BLaER1 treated with 17β-estradiol and CSF1 and Interleukin-3, amounts not matched to agents 10 nM and 100 nM (cell line): Measurements from ENCODE around the gene HCFC2.
A peak's percentile ranks its signal among the peaks of the same experiment; 100 is the strongest.

Experiments
- H3K27ac ChIP-seq, 11 experiments: shearing (Covaris generic); formaldehyde crosslinking; 2 replicates each; pipeline ENCODE4 v1.8.1; 2022
- H3K27me3 ChIP-seq, 11 experiments: shearing (Covaris generic); formaldehyde crosslinking; 2 replicates each; pipeline ENCODE4 v1.8.1; 2022
- H3K36me3 ChIP-seq, 11 experiments: shearing (Covaris generic); formaldehyde crosslinking; 2 replicates each; pipeline ENCODE4 v1.8.1; 2022
- H3K4me1 ChIP-seq, 10 experiments: shearing (Covaris generic); formaldehyde crosslinking; 2 replicates each; pipeline ENCODE4 v1.8.1; 2022
- H3K4me2 ChIP-seq, 11 experiments: shearing (Covaris generic); formaldehyde crosslinking; 2 replicates each; pipeline ENCODE4 v1.8.1; 2022
- H3K4me3 ChIP-seq, 10 experiments: shearing (Covaris generic); formaldehyde crosslinking; 2 replicates each; pipeline ENCODE4 v1.8.1; 2022
- H3K9ac ChIP-seq, 11 experiments: shearing (Covaris generic); formaldehyde crosslinking; 2 replicates each; pipeline ENCODE4 v1.8.1; 2022
- H3K9me3 ChIP-seq, 11 experiments: shearing (Covaris generic); formaldehyde crosslinking; replicated peaks in 1 of 11; 2 replicates each; pipeline ENCODE4 v1.8.1; 2022
- H4K20me1 ChIP-seq, 11 experiments: shearing (Covaris generic); formaldehyde crosslinking; 2 replicates each; pipeline ENCODE4 v1.8.1; 2022
- Cebpa-rat ChIP-seq, 11 experiments: shearing (Covaris generic); IDR thresholded peaks; 2 replicates each; pipeline ENCODE4 v1.8.1; 2022

The HCFC2 gene

DNA sequence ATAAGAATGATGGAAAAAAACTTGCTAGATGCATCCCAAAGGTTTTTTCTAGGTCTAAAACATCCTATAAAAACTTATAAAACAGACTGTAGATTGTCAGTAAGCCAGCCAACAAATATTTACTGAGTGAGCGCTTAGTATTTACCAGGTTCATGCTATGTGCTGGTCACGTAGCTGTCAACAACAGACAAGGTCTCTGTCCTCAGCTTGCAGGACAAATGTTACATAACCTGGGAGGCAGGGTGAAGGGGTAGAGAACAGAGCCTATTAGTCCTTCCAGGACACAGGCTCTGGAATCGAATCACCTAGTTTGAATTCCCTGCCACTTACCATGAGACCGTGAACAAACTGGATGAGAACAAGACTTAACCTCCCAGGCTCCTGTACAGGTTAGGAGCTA lies 67.3 kb downstream of the HCFC2 start:
- H3K36me3 ChIP-seq = peaks cover 63 to 84% (median 79%) of the 10 kb centered on the region in 11 experiments
- H3K27me3 ChIP-seq = no peaks in the 10 kb centered on the region
- H3K4me3 ChIP-seq = no peak overlapping the region
- TF ChIP-seq Cebpa-rat (IDR thresholded peaks at IDR 0.05) = no peak
- no peak overlapping the region for H3K9ac ChIP-seq
- H3K9me3 ChIP-seq = no peaks in the 10 kb centered on the region
- H3K4me2 ChIP-seq = no peak overlapping the region
- no peak overlapping the region for H3K27ac ChIP-seq
- peaks cover 0 to 5% (median 0%) of the 10 kb centered on the region in 11 experiments; a peak in 4 of 22 replicates for H4K20me1 ChIP-seq
- H3K4me1 ChIP-seq = peaks cover 23 to 37% (median 31%) of the 10 kb centered on the region in 10 experiments

DNA sequence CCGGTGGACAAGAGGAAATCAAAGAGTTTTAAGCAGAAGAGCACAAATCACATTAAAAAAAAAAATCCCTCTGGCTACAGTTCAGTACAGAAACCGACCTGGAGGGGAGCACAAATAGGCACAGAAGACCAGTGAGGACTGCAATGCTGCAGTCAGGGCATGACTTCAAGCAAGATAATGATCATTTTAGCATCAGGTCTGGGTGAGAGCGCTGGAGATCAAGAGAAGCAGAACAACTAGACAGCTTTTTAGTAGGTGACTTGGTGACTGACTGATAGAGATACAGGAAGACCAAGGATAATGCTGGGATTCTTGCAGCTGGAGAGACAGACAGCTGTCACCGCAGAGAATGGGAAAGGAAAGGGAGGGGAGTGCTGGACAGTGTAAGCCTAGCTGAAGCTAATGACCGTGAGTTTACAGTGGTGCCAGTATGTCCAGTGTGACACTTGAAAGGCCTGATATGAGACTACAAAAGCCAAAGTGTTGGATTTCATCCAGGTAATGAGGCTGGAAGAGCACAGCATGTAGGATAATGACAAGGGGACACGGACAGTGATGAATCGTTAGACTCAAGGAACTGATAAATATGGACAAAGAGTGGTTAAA lies 68.1 kb downstream of the HCFC2 start:
- H3K4me1 ChIP-seq = peaks cover 26 to 40% (median 34%) of the 10 kb centered on the region in 10 experiments
- peaks cover 0 to 5% (median 0%) of the 10 kb centered on the region in 11 experiments; a peak in 4 of 22 replicates for H4K20me1 ChIP-seq
- no peak overlapping the region for H3K27ac ChIP-seq
- H3K36me3 ChIP-seq = peaks cover 54 to 76% (median 70%) of the 10 kb centered on the region in 11 experiments
- no peak for TF ChIP-seq Cebpa-rat (IDR thresholded peaks at IDR 0.05)
- no peak overlapping the region for H3K4me2 ChIP-seq
- no peaks in the 10 kb centered on the region for H3K9me3 ChIP-seq
- no peak overlapping the region for H3K4me3 ChIP-seq
- no peak overlapping the region for H3K9ac ChIP-seq
- H3K27me3 ChIP-seq = no peaks in the 10 kb centered on the region

GRCh38 chr12:104133321-104133720 lies 69.0 kb downstream of the HCFC2 start:
- Histone ChIP-seq H3K27me3 (no peaks in the 10 kb centered on the region), H3K4me1 (peaks cover 27 to 41% (median 35%) of the 10 kb centered on the region in 10 experiments), H3K4me3 (no peak overlapping the region), H3K36me3 (peaks cover 48 to 67% (median 62%) of the 10 kb centered on the region in 11 experiments), H3K4me2 (0 out of 22 replicates have a peak overlapping the region, but pooled peaks of 2 of the 11 experiments have one; percentile 10 to 15), H3K9ac (no peak overlapping the region), H4K20me1 (peaks cover 0 to 5% (median 0%) of the 10 kb centered on the region in 11 experiments; a peak in 4 of 22 replicates), H3K9me3 (no peaks in the 10 kb centered on the region), H3K27ac (peak overlapping the region in 1 of 11 experiments; percentile 9; a peak in 1 of 22 replicates)
- TF ChIP-seq Cebpa-rat (IDR thresholded peaks at IDR 0.05) = no peak

GRCh38 chr12:104133866-104134265 lies 69.5 kb downstream of the HCFC2 start:
- Histone ChIP-seq H4K20me1 (peaks cover 0 to 5% (median 0%) of the 10 kb centered on the region in 11 experiments; a peak in 4 of 22 replicates), H3K36me3 (peaks cover 42 to 62% (median 56%) of the 10 kb centered on the region in 11 experiments), H3K4me2 (peak overlapping the region in 2 of 11 experiments; percentile 10 to 92; a peak in 1 of 22 replicates), H3K4me1 (peaks cover 32 to 46% (median 40%) of the 10 kb centered on the region in 10 experiments), H3K27me3 (no peaks in the 10 kb centered on the region), H3K9me3 (no peaks in the 10 kb centered on the region), H3K27ac (0 out of 22 replicates have a peak overlapping the region, but pooled peaks of 1 of the 11 experiments have one; percentile 9), H3K4me3 (no peak overlapping the region), H3K9ac (no peak overlapping the region)
- TF ChIP-seq Cebpa-rat (IDR thresholded peaks at IDR 0.05) = no peak

GRCh38 chr12:104134882-104135281 lies 70.6 kb downstream of the HCFC2 start:
- no peaks in the 10 kb centered on the region for H3K9me3 ChIP-seq
- peaks cover 34 to 48% (median 40%) of the 10 kb centered on the region in 10 experiments for H3K4me1 ChIP-seq
- peaks cover 32 to 52% (median 46%) of the 10 kb centered on the region in 11 experiments for H3K36me3 ChIP-seq
- H3K27ac ChIP-seq = no peak overlapping the region
- H3K4me2 ChIP-seq = peak overlapping the region; percentile 59 to 93 (median 85); a peak in 21 of 22 replicates
- H4K20me1 ChIP-seq = peaks cover 0 to 5% (median 0%) of the 10 kb centered on the region in 11 experiments; a peak in 3 of 22 replicates
- no peak for TF ChIP-seq Cebpa-rat (IDR thresholded peaks at IDR 0.05)
- no peaks in the 10 kb centered on the region for H3K27me3 ChIP-seq
- no peak overlapping the region for H3K4me3 ChIP-seq
- H3K9ac ChIP-seq = peak overlapping the region in 2 of 11 experiments; percentile 4 to 24; a peak in 1 of 22 replicates

- H3K9ac ChIP-seq = peak overlapping the region; percentile 96 to 100 (median 99); a peak in 21 of 22 replicates
- H3K9me3 ChIP-seq = no peaks in the 10 kb centered on the region
- H3K27me3 ChIP-seq = no peaks in the 10 kb centered on the region
- peaks cover 16 to 36% (median 30%) of the 10 kb centered on the region in 11 experiments; a peak in 21 of 22 replicates for H3K36me3 ChIP-seq
- peaks cover 0 to 5% (median 0%) of the 10 kb centered on the region in 11 experiments; a peak in 2 of 22 replicates for H4K20me1 ChIP-seq
- H3K27ac ChIP-seq = peak overlapping the region in 10 of 11 experiments; percentile 95 to 100 (median 99); a peak in 21 of 22 replicates
- peak overlapping the region; percentile 82 to 97 (median 86) for H3K4me3 ChIP-seq
- no peak for TF ChIP-seq Cebpa-rat (IDR thresholded peaks at IDR 0.05)
- H3K4me1 ChIP-seq = peaks cover 34 to 48% (median 40%) of the 10 kb centered on the region in 10 experiments
- H3K4me2 ChIP-seq = peak overlapping the region; percentile 79 to 93 (median 87)
Observed at GRCh38 chr12:104136577-104136976, 72.2 kb downstream of the HCFC2 start.

DNA sequence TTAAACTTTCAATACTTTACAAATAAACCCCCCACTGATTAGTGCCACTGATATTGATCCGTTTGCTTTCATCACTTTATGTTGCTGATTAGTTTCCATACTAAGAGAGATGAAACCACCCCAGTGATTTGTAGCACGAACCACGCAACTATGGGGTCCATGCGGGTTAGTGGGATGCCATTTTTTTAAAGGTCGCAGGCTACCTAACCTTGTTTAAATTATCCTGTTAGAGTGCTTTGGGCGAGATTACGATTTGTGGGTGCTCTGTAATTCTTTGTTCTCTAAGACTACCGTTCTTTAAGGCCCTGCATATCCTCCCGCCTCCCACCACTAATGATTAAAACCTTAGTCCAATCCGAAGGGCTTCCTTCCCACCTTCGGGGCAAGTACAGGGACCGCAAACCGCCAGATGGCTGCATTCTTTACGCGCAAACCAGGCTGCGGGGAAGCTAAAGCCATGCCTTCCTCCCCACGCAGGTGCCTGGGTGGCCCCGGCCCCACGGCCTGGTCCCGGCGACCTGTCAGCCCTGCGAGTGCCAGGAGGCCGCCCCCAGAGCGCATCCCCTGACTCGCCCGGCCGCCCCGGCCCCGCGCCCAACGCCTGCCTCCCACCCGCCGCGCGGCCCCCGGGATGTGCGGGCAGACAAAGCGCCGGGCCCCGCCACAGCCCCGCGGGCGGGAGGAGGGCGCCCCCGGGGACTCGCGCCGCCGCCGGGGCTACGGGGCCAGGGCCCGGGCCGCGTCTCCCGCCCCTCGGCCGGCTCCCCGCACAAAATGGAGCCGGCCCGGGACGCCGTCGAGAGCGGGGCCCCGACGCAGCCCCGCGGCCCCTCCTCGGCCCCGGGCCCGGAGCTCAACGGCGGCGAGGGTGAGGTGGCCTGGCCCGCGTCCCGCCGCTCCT lies 72.9 kb downstream of the HCFC2 start:
- no peak for TF ChIP-seq Cebpa-rat (IDR thresholded peaks at IDR 0.05)
- H3K36me3 ChIP-seq = peaks cover 9 to 29% (median 23%) of the 10 kb centered on the region in 11 experiments; a peak in 21 of 22 replicates
- H3K9me3 ChIP-seq = no peaks in the 10 kb centered on the region
- H3K4me3 ChIP-seq = peak overlapping the region; percentile 82 to 97 (median 86)
- peaks cover 0 to 5% (median 0%) of the 10 kb centered on the region in 11 experiments; a peak in 2 of 22 replicates for H4K20me1 ChIP-seq
- no peaks in the 10 kb centered on the region for H3K27me3 ChIP-seq
- H3K9ac ChIP-seq = peak overlapping the region; percentile 96 to 100 (median 99)
- H3K4me2 ChIP-seq = peak overlapping the region; percentile 79 to 93 (median 87)
- H3K27ac ChIP-seq = peak overlapping the region; percentile 92 to 100 (median 99)
- peaks cover 34 to 48% (median 39%) of the 10 kb centered on the region in 10 experiments for H3K4me1 ChIP-seq

- Histone ChIP-seq H3K27me3 (no peaks in the 10 kb centered on the region), H3K4me3 (peak within 1 kb of the TSS; percentile 82 to 97 (median 86)), H3K9me3 (no peaks in the 10 kb centered on the region), H4K20me1 (peaks cover 0 to under 1% (median 0%) of the 10 kb centered on the region in 11 experiments; a peak in 2 of 22 replicates), H3K36me3 (peaks cover under 1 to 20% (median 14%) of the 10 kb centered on the region in 11 experiments; a peak in 14 of 22 replicates), H3K27ac (peak within 1 kb of the TSS; percentile 92 to 100 (median 99)), H3K9ac (peak within 1 kb of the TSS; percentile 96 to 100 (median 99)), H3K4me1 (peaks cover 33 to 46% (median 38%) of the 10 kb centered on the region in 10 experiments), H3K4me2 (peak within 1 kb of the TSS; percentile 83 to 94 (median 89))
- no peak for TF ChIP-seq Cebpa-rat (IDR thresholded peaks at IDR 0.05)
Observed at GRCh38 chr12:104137902-104138796, 73.8 kb downstream of the HCFC2 start, which contains the start of gene NFYB. Gene NFYB, minus strand, starts transcription at chr12:104138210. Its CDS starts 2,757 bp downstream, at chr12:104135453.
